GM19372 (cell line): Measurements from ENCODE around the gene CCDC43.

ENCODE experiments used
- ATAC-seq: cut with Tn5 transposase; IDR thresholded peaks from one replicate; pipeline ENCODE4 v1.9.1; 2021; ENCODE audit warnings: mild to moderate bottlenecking, low read depth, moderate library complexity; ENCODE audit not compliant: unreplicated experiment

CCDC43 gene

DNA sequence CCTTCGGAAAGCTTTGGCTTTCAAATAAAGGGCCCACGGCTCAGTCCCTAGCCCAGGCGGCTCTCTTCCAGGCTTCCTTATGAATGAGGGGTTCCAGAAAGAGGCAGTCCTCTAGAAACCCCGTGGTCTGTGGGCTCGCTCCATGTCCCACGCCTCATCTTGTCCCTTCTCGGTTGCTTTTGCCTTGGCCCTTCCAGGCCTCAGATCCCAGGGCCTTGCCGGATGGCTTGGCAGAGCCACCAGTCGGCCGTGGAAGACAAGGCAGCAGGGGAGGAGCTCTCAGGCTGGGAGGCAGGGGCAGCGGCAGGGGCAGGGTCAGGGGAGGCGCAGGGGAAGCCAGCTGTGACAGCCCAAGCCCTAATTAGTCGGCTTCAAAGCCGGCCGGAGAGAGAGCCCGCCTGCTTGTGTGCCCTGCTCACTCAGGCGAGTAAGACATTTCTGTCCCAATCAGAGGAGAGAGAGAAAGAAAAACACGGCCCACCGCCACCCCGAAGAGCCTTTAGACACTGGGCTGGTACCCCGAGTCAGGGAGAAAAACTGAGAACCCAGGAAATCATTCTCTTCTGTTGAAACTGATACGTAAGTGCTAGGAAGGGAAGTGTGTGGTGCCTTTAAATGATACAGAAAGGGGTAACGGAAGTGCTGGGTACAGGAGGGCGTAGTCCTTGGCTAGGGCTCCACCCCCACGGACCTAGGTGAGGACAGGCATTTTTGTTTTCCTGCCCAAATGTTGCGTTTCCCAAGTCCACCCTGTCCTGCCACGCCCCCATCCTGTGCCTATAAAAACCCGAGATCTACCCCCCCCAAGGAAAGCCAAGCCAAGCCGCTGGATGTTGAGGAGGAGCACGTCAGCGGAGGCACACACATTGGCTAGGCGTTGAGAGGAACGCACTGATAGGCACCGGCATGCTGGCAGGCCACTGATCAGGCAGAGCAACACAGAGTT is 61.1 kb downstream of the CCDC43 start:
- ATAC-seq, result no peak

DNA sequence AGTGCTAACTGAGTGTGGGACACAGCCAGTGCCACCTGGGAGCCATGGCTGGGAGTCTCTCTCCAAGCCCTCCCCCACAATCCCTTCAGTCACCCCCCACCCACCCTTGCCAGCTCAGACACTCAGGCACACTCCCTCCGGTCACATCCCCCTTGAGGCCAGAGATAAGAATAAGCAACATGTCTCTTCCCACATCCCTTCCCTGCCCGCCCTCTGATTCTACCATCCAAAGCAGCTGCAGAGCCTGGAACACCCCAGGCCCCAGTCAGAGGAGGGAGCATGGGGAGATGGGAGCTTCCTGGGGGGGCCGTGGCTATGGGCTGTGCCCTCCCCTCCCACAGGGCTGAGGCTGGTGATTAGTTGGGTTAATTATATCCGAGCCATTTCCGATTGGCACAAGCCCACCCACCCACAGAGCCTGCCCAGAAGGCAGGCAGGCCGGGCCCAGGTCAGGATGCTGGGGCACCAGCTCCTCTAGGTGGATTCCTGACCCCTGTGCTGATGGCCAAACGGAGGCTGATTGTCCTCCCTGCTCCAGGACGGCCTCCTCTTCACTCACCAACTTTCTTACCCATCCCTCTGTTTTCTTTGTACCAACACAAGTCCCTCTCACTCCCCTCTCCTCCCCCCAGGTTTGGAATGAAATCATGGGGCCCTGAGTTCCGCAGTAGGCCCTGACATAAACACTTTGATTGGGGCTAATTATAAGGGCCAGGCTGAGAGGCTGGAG is 61.9 kb downstream of the CCDC43 start:
- no peak for ATAC-seq
